Karpas-422 (cell line): ENCODE results near the gene ZXDB. TPM values are rescaled to one million over a fixed set of nuclear protein-coding genes. Genes with fewer than 3 reads are reported as not detected.

Source experiments
- DNase-seq: peaks from one replicate; pipeline ENCODE4 v3.0.0-alpha.2; 2015
- H2AFZ ChIP-seq: fragments of 200-600 bp; sonication (generic); 2 replicates; pipeline ENCODE4 v1.6.1; 2014; ENCODE audit warnings: antibody characterized with exemption, low read length, mixed read lengths
- H3K27ac ChIP-seq: fragments of 200-600 bp; sonication (generic); 2 replicates; pipeline ENCODE4 v1.5.1; 2014; ENCODE audit warnings: mild to moderate bottlenecking, low read length, moderate library complexity
- H3K27me3 ChIP-seq: fragments of 200-600 bp; sonication (generic); 2 replicates; pipeline ENCODE4 v1.6.1; 2014; ENCODE audit warnings: low read length, mixed read lengths
- H3K36me3 ChIP-seq: fragments of 200-600 bp; sonication (generic); 2 replicates; pipeline ENCODE4 v1.6.1; 2014; ENCODE audit warnings: low read length, mixed read lengths; ENCODE audit not compliant: insufficient read depth
- H3K4me1 ChIP-seq: fragments of 200-600 bp; sonication (generic); 2 replicates; pipeline ENCODE4 v1.6.1; 2014; ENCODE audit warnings: mild to moderate bottlenecking, low read length, mixed read lengths
- H3K4me2 ChIP-seq: fragments of 200-600 bp; sonication (generic); 2 replicates; pipeline ENCODE4 v1.6.1; 2014; ENCODE audit warnings: low read length, low read depth, mild to moderate bottlenecking; ENCODE audit not compliant: poor library complexity, severe bottlenecking
- H3K4me3 ChIP-seq: fragments of 200-600 bp; sonication (generic); 2 replicates; pipeline ENCODE4 v1.5.1; 2014; ENCODE audit warnings: mild to moderate bottlenecking, antibody characterized with exemption, low read length, mixed read lengths
- H3K79me2 ChIP-seq: fragments of 200-600 bp; sonication (generic); 2 replicates; pipeline ENCODE4 v1.6.1; 2014; ENCODE audit warnings: mild to moderate bottlenecking, low read length, mixed read lengths
- H3K9ac ChIP-seq: fragments of 200-600 bp; sonication (generic); 2 replicates; pipeline ENCODE4 v1.6.0; 2014; ENCODE audit warnings: low read length
- H3K9me2 ChIP-seq: fragments of 200-600 bp; sonication (generic), shearing (Covaris generic); replicated peaks from 2 replicates; pipeline ENCODE4 v1.6.0; 2014; ENCODE audit warnings: mild to moderate bottlenecking, low read length, moderate library complexity; ENCODE audit not compliant: insufficient read depth
- H3K9me3 ChIP-seq: fragments of 300-700, 200-600 bp; sonication (generic); 2 replicates; pipeline ENCODE4 v1.6.1; 2014; ENCODE audit warnings: low read length, mixed read lengths
- H4K20me1 ChIP-seq: fragments of 200-600 bp; sonication (generic); 2 replicates; pipeline ENCODE4 v1.6.1; 2014; ENCODE audit warnings: mild to moderate bottlenecking, antibody characterized with exemption, low read length, low read depth; ENCODE audit not compliant: insufficient read depth
- total RNA-seq: library from RNA; depleted of rRNA; stranded (reverse); fragments of >200 nt; shearing (Covaris generic); gene quantifications from 2 replicates; pipeline ENCODE4 v1.2.3, GENCODE V29; 2014; ENCODE audit warnings: low replicate concordance; rRNA removed

Gene ZXDB
- total RNA-seq, 1 experiment from 2014 or later, result 13.6 TPM

DNA sequence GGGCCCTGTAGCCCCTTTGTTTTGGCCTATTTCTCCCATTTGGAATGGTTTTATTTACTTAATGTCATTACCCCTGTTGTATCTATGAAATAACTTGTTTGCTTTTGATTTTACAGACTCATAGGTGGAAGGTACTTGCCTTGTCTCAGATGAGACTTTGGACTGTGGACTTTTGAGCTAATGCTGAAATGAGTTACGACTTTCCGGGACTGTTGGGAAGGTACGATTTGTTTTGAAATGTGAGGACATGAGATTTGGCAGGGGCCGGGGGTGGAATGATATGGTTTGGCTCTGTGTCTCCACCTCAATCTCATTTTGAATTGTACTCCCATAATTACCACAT, 48.8 kb downstream of the ZXDB start:
- H4K20me1 ChIP-seq, result no peaks in the 10 kb centered on the region
- H3K4me2 ChIP-seq, result no peak overlapping the region
- H3K9me2 ChIP-seq, result no peaks in the 10 kb centered on the region
- H3K4me1 ChIP-seq, result no peaks in the 10 kb centered on the region
- H3K36me3 ChIP-seq, result no peaks in the 10 kb centered on the region
- H3K9me3 ChIP-seq, result peaks cover 4% of the 10 kb centered on the region; the same call in 1 of the 2 replicates
- H3K9ac ChIP-seq, result no peak overlapping the region
- H3K27me3 ChIP-seq, result no peaks in the 10 kb centered on the region
- no peak overlapping the region for H3K4me3 ChIP-seq
- H3K27ac ChIP-seq, result no peak overlapping the region
- no peak overlapping the region for H2AFZ ChIP-seq
- no peaks in the 10 kb centered on the region for H3K79me2 ChIP-seq
- no peak for DNase-seq

DNA sequence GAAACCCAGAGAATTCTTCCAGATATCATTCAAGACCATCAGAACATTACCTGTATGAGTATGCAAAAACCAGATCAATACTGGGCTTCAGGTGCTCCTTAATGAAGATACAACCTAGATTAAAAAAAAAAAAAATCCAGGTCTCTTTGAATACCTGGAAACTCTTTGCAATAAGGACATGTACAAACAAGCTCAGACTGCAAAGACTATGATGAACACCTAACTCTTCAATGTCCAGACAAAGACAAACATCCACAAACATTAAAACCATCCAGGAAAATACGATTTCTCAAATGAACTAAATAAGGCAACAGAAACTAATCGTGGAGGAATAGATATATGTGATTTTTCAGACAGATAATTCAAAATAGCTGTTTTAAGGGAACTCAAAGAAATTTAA, 49.5 kb downstream of the ZXDB start:
- H2AFZ ChIP-seq, result no peak overlapping the region
- no peaks in the 10 kb centered on the region for H4K20me1 ChIP-seq
- no peaks in the 10 kb centered on the region for H3K9me2 ChIP-seq
- H3K9ac ChIP-seq, result no peak overlapping the region
- no peaks in the 10 kb centered on the region for H3K79me2 ChIP-seq
- peaks cover 4% of the 10 kb centered on the region; the same call in 1 of the 2 replicates for H3K9me3 ChIP-seq
- H3K4me3 ChIP-seq, result no peak overlapping the region
- DNase-seq, result no peak
- no peaks in the 10 kb centered on the region for H3K36me3 ChIP-seq
- H3K4me2 ChIP-seq, result no peak overlapping the region
- no peaks in the 10 kb centered on the region for H3K4me1 ChIP-seq
- no peak overlapping the region for H3K27ac ChIP-seq
- H3K27me3 ChIP-seq, result no peaks in the 10 kb centered on the region

DNA sequence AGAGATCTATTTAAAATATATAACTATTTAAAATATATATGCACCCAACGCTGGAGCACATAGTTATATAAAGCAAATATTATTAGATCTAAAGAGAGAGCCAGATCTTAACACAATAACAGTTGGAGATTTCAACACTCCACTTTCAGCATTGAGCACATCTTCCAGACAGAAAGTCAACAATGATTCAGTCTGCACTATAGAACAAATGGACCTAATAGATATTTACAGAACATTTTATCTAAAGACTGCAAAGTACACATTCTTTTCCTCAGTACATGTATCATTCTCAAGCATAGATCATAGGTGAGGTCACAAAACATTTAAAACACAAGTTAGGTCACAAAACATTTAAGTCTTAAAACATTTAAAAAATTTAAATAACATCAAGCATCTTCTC, 51.9 kb downstream of the ZXDB start:
- DNase-seq, result no peak
- H3K79me2 ChIP-seq, result no peaks in the 10 kb centered on the region
- no peaks in the 10 kb centered on the region for H4K20me1 ChIP-seq
- H3K9ac ChIP-seq, result no peak overlapping the region
- no peak overlapping the region for H3K27ac ChIP-seq
- no peaks in the 10 kb centered on the region for H3K9me2 ChIP-seq
- no peaks in the 10 kb centered on the region for H3K4me1 ChIP-seq
- no peaks in the 10 kb centered on the region for H3K36me3 ChIP-seq
- no peak overlapping the region for H2AFZ ChIP-seq
- H3K4me2 ChIP-seq, result no peak overlapping the region
- H3K4me3 ChIP-seq, result no peak overlapping the region
- peaks cover 4% of the 10 kb centered on the region; the same call in 1 of the 2 replicates for H3K9me3 ChIP-seq
- H3K27me3 ChIP-seq, result no peaks in the 10 kb centered on the region

DNA sequence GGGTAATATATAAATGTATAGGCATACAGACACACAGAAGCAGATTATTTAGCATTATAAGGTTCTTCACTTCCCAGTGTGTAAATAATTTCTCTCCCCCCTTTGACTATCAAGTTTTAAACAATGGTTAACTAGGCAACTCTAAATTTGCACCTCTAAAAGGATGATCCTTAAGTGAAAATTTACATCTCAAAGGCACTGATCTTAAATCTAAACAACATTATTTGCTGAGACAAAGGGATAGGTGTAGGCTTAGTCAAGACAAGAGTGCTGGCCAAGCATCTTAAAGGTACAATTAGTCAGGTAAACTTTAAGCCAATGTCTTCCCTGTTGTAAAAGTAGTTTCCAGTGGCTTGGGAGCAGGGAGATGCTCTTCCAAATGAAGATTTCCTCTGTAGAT, 55.2 kb downstream of the ZXDB start:
- Histone ChIP-seq H3K9me2 (no peaks in the 10 kb centered on the region), H3K4me2 (no peak overlapping the region), H3K36me3 (no peaks in the 10 kb centered on the region), H3K27ac (no peak overlapping the region), H3K9ac (no peak overlapping the region), H3K4me1 (no peaks in the 10 kb centered on the region), H3K4me3 (no peak overlapping the region), H3K27me3 (no peaks in the 10 kb centered on the region), H3K9me3 (peaks cover 4% of the 10 kb centered on the region; the same call in 1 of the 2 replicates), H2AFZ (no peak overlapping the region), H3K79me2 (no peaks in the 10 kb centered on the region), H4K20me1 (no peaks in the 10 kb centered on the region)
- no peak for DNase-seq

Other genes with a start within 250 kb of the ZXDB start
- gene NLRP2B, start 88.2 kb downstream of the ZXDB start, total RNA-seq, result not detected in 2 replicates